Neuron (in vitro differentiated cells): ENCODE results near the gene ST7.

Experiments
- H2AFZ ChIP-seq: one replicate; pipeline ENCODE4 v1.6.1; 2013; ENCODE audit warnings: low read depth, mild to moderate bottlenecking, inconsistent platforms, low read length, moderate library complexity
- H3K27me3 ChIP-seq: one replicate; pipeline ENCODE4 v1.6.1; 2013; ENCODE audit warnings: low read length; ENCODE audit not compliant: insufficient read depth
- H3K36me3 ChIP-seq: one replicate; pipeline ENCODE4 v1.6.1; 2013; ENCODE audit warnings: low read length; ENCODE audit not compliant: insufficient read depth
- H3K4me1 ChIP-seq: one replicate; pipeline ENCODE4 v1.6.1; 2013; ENCODE audit warnings: low read length; ENCODE audit not compliant: insufficient read depth
- H3K4me3 ChIP-seq: 2 replicates; pipeline ENCODE4 v1.5.1; 2013; ENCODE audit warnings: mild to moderate bottlenecking, low read length, moderate library complexity
- H3K9me3 ChIP-seq: one replicate; pipeline ENCODE4 v1.6.1; 2013; ENCODE audit warnings: low read length

ST7 gene, protein sequence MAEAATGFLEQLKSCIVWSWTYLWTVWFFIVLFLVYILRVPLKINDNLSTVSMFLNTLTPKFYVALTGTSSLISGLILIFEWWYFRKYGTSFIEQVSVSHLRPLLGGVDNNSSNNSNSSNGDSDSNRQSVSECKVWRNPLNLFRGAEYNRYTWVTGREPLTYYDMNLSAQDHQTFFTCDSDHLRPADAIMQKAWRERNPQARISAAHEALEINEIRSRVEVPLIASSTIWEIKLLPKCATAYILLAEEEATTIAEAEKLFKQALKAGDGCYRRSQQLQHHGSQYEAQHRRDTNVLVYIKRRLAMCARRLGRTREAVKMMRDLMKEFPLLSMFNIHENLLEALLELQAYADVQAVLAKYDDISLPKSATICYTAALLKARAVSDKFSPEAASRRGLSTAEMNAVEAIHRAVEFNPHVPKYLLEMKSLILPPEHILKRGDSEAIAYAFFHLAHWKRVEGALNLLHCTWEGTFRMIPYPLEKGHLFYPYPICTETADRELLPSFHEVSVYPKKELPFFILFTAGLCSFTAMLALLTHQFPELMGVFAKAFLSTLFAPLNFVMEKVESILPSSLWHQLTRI

DNA sequence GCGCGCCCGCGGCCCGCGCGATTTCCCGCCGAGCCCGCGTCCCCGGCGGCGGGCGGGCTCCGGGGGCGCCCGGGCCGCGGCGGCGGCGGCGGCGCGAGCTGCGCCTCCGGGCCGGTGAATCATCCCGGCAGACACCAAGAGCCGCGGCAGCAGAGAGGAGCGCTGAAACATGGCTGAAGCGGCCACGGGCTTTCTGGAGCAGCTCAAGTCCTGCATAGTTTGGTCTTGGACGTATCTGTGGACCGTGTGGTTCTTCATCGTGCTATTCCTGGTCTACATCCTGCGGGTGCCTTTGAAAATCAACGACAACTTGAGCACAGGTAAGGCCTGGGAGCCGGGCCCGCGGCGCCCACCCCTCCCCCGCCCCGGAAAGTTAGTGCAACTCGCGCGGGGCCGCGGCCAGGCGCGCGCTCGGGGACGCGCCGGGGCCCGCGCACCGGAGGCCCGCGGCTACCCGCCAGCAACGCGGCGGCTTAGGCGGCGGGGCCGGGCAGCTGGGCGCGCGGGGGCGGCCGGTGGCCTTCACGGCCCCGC, at the start of gene ST7:
ST7 (plus strand) TSS at position 130 of the 534 bp plus-strand sequence; CDS start at position 170, 40 bp downstream.
- peak within 1 kb of the TSS; percentile 86 for H3K4me3 ChIP-seq
- H3K9me3 ChIP-seq = no peaks in the 10 kb centered on the region
- H3K36me3 ChIP-seq = no peaks in the 10 kb centered on the region
- H3K4me1 ChIP-seq = peaks cover 18% of the 10 kb centered on the region
- H2AFZ ChIP-seq = peak within 1 kb of the TSS; percentile 91
- H3K27me3 ChIP-seq = no peaks in the 10 kb centered on the region

DNA sequence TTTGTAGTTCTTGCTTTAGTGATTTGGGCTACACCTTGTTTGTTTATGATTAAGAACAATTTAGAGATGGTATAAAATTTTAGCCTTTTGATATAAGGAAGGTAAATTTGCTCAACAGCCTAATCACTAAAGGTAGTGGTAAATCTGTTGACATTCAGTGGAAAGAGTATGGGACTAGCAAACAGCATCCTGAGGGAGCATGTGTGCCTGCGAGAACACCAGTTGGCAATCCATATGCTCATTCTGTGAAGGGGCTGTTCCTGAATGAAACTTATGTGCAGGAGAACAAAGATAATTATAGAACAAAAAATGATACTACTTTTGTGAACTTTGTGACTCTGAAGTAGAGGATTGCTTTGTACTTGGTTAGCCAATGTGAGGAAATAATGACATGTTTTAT, 46.9 kb upstream of the ST7 start:
- H3K9me3 ChIP-seq = peaks cover 2% of the 10 kb centered on the region
- no peaks in the 10 kb centered on the region for H3K27me3 ChIP-seq
- no peak overlapping the region for H2AFZ ChIP-seq
- peaks cover 48% of the 10 kb centered on the region for H3K36me3 ChIP-seq
- no peak overlapping the region for H3K4me3 ChIP-seq
- peaks cover 9% of the 10 kb centered on the region for H3K4me1 ChIP-seq

DNA sequence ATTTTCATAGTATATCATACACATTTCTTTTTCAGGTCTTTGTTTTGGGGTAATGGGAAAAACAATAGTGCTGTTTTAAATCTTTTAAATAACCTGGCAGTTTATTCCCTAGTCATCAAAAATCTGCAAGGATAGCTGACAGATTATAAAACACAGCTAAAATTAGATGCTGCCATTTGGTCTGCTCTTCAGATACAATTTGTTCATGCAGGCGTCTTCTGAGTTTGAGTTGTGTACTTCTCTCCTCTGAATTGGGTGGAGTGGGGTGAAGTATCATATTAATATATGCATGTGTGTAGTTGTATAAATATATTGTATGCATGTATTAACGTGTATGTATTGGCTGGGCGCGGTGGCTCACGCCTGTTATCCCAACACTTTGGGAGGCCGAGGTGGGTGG, 42.9 kb upstream of the ST7 start:
- Histone ChIP-seq H2AFZ (no peak overlapping the region), H3K4me1 (peaks cover 4% of the 10 kb centered on the region), H3K4me3 (no peak overlapping the region), H3K27me3 (no peaks in the 10 kb centered on the region), H3K36me3 (peaks cover 69% of the 10 kb centered on the region), H3K9me3 (peaks cover 9% of the 10 kb centered on the region)

DNA sequence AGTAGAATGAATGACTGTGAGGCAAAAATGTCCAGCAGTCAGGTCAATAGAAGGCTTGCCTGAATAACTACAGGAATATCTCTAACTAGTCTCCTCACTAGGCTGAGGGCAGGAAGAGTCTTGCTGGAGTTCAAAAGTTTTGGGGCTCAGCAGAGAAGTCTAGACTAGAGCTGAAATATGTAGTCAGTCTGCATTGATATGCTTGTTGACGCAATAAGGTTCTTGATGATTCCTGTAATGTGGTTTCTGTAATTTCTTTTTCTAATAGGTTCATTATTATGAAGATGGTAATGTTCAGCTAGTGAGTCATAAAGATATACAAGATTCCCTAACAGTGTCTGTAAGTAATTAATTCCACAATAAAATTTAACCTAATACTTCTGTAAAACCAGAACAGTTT, 41.5 kb upstream of the ST7 start:
- Histone ChIP-seq H3K4me1 (no peaks in the 10 kb centered on the region), H3K36me3 (peaks cover 73% of the 10 kb centered on the region), H3K9me3 (peaks cover 9% of the 10 kb centered on the region), H3K27me3 (no peaks in the 10 kb centered on the region), H3K4me3 (no peak overlapping the region), H2AFZ (no peak overlapping the region)

DNA sequence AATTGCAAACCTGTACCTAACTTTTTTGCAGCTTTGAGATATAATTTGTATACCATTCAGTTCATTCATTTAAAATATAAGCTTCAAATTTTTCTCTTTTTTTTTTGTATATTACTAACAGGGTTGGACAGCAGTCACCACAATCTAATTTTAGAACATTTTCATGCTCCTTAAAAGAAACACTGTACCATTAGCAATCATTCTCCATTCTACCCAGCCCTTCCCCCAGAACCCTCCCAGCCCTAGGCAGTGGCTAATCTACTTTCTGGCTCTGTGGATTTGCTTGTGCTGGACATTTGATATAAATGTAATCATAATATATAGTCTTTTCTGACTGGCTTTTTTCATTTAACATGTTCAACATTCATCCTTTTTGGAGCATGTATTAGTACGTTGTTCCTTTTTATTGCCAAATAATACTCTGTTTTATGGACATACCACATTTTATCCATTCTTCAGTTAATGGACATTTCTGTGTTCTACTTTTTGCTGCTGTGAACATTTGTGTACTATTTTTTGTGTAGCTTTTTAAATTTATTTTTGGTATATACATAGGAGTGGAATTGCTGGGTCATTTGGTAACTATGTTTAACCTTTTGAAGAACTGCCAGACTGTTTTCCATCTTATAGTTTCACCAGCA, 40.9 kb upstream of the ST7 start:
- H3K4me3 ChIP-seq = no peak overlapping the region
- H3K27me3 ChIP-seq = no peaks in the 10 kb centered on the region
- H3K4me1 ChIP-seq = no peaks in the 10 kb centered on the region
- peaks cover 9% of the 10 kb centered on the region for H3K9me3 ChIP-seq
- H2AFZ ChIP-seq = no peak overlapping the region
- peaks cover 71% of the 10 kb centered on the region for H3K36me3 ChIP-seq

DNA sequence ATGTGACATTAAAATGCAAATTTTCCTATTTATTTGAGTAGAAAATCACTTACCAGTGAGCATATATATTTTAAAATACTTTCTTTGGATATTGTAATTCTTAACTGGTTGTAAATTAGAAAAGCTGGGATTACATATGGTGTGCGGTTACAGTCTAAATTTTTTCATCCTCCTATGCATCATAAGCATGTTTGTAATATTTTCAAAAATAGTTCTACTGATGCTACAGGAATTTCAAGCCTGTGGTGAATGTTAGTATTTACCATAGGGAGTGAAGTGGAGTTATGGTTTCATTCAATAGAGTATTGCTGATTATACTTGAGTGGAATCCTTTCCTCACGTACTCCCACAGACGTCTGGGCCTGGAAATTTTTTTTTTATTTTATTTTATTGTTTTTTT, 34.6 kb upstream of the ST7 start:
- no peaks in the 10 kb centered on the region for H3K9me3 ChIP-seq
- peaks cover 37% of the 10 kb centered on the region for H3K36me3 ChIP-seq
- H2AFZ ChIP-seq = no peak overlapping the region
- no peak overlapping the region for H3K4me3 ChIP-seq
- H3K27me3 ChIP-seq = no peaks in the 10 kb centered on the region
- H3K4me1 ChIP-seq = no peaks in the 10 kb centered on the region

DNA sequence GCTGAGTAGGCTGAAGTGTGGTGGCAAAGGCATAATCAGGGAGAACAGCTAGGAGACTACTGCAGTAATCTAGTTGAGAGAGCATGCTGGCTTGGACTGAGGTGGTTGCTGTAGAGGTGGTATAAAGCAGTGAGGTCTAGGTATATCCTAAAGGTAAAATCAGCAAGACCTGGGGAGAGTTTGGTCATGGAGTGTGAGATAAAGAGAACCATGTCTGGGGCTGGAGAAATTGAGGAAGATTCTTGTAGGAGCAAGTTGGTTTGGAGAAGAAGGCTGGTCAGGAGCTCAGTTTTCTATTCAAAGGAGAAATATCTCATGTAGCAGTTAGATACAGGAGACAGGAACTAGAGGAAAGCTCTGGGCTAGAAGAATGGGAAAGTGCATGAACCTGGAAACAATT, 32.9 kb upstream of the ST7 start:
- H3K4me1 ChIP-seq = no peaks in the 10 kb centered on the region
- H3K36me3 ChIP-seq = peaks cover 26% of the 10 kb centered on the region
- H2AFZ ChIP-seq = no peak overlapping the region
- no peaks in the 10 kb centered on the region for H3K27me3 ChIP-seq
- no peak overlapping the region for H3K4me3 ChIP-seq
- no peaks in the 10 kb centered on the region for H3K9me3 ChIP-seq

DNA sequence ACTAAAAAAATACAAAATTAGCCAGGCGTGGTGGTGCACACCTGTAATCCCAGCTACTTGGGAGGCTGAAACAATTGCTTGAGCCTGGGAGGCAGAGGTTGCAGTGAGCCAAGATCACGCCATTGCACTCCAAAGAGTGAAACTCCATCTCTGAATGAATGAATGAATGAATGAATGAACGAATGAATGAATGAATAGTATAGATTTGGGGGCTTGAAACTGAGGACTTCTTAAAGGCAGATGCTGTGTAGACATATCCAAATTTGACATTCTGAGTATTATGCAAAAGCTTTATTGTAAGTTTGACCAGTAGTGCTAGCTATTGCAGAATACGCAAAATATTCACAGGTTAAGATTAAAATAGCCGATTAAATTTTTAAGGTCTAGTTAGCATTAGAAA, 30.8 kb upstream of the ST7 start:
- H3K4me1 ChIP-seq = no peaks in the 10 kb centered on the region
- no peak overlapping the region for H2AFZ ChIP-seq
- no peaks in the 10 kb centered on the region for H3K9me3 ChIP-seq
- no peak overlapping the region for H3K4me3 ChIP-seq
- H3K36me3 ChIP-seq = peaks cover 10% of the 10 kb centered on the region
- H3K27me3 ChIP-seq = no peaks in the 10 kb centered on the region

DNA sequence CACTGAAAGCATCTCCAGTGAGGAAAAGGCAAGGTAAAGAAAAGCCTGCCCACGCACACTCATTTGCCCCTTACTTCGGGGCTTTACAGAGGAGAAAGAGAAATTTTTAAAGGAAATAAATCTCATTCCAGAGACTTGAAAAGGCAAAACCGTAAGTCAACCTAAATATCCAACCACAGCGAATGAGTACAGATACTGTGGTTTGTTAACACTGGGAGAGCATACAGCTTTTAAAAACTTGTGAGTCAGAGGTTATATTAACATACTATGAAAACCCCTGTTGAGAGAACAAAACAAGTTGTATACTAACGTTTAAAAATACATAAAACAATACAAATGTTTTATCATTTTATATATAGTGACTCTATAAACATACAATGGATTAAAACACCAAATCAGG, 28.6 kb upstream of the ST7 start:
- Histone ChIP-seq H3K4me1 (no peaks in the 10 kb centered on the region), H3K36me3 (no peaks in the 10 kb centered on the region)

DNA sequence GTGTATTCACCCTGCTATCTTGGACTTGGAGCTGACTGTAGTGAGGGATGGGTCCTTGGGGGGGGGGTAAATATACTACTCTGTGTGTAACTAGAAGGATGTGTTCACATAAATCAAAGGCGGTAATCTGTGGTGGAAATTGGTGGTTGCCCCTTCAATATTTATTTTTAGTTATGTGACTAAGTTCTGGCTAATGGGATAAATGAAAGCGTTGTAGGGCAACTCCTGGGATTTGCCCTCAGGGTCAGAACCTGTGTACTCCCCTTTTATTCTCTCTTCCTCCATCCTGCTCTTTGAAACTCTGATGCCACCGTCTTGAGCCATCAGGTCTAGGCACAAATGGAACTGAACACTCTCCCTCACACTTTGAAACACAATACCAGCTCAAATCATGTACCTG, 24.3 kb upstream of the ST7 start:
- no peaks in the 10 kb centered on the region for H3K36me3 ChIP-seq
- no peaks in the 10 kb centered on the region for H3K9me3 ChIP-seq
- peaks cover 1% of the 10 kb centered on the region for H3K4me1 ChIP-seq
- no peak overlapping the region for H2AFZ ChIP-seq
- no peak overlapping the region for H3K4me3 ChIP-seq
- H3K27me3 ChIP-seq = no peaks in the 10 kb centered on the region

More for the DNA sequence above, 28.6 kb upstream of the ST7 start:
- Histone ChIP-seq H2AFZ (no peak overlapping the region), H3K27me3 (no peaks in the 10 kb centered on the region), H3K9me3 (no peaks in the 10 kb centered on the region), H3K4me3 (no peak overlapping the region)

DNA sequence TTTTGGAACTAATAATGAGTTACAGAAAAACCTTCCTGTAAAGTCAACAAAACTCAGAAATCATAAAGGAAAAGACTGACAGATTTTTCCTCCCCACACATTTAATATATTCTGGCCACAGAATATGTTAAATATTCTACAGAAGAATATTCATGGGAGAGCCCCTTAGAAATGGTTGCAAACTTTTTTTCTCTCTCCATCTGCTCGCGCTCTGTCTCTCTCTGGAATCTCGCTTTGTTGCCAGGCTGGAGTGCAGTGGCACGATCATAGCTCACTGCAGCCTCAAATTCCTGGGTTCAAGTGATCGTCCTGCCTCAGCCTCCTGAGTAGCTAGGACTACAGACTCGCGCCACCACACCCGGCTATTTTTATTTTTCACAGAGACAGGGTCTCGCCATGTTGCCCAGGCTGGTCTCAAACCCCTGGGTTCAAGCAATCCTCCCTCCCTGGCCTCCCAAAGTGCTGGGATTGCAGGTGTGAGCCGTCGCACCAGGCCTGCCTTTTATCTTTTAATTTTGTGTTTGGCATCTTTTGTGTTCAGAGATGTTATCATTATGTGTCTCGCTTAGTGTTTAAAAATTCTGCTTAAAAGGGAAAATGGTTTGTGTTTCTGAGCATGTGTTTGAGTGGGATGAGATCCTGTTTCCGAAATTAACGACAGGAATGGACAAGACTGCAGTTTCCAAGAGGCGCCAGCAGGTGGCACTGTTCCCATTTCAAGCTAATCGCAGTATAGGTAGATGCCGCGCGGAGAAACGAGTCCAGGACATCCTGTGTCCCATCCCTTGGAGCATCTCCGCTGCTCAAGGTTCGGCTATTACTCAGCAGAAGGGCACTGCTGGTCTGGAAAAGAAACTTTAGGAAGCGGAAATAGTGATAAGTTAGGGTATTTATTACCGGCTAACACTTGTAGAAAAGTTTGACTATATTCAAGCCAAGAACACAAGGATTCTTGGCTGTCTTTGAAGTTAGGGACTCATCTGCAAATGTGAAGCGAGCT, 23.1 kb upstream of the ST7 start:
- H3K27me3 ChIP-seq = no peaks in the 10 kb centered on the region
- H3K36me3 ChIP-seq = no peaks in the 10 kb centered on the region
- H3K4me1 ChIP-seq = peaks cover 3% of the 10 kb centered on the region
- no peaks in the 10 kb centered on the region for H3K9me3 ChIP-seq
- H2AFZ ChIP-seq = no peak overlapping the region
- no peak overlapping the region for H3K4me3 ChIP-seq

DNA sequence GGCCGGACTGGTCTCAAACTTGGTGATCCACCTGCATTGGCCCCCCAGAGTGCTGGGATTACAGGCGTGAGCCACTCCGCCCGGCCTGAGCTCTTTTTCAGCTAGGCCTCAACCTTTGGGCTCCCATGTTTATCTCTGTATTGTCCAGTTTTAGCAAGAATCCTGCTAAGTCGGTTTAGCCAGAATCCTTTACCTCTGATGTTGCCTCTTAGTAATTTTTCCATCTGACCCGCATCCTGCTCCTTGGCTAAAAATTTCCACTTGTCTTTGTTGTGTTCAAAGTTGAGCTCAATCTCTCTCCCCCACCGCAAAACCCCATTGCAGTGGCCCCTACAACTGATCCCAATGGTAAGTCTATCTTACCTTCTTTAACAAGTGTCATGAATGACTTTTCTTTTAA, 20.7 kb upstream of the ST7 start:
- H2AFZ ChIP-seq = no peak overlapping the region
- H3K27me3 ChIP-seq = no peaks in the 10 kb centered on the region
- no peaks in the 10 kb centered on the region for H3K36me3 ChIP-seq
- H3K4me1 ChIP-seq = peaks cover 3% of the 10 kb centered on the region
- no peak overlapping the region for H3K4me3 ChIP-seq
- no peaks in the 10 kb centered on the region for H3K9me3 ChIP-seq
